HTERT RPE-1 (cell line): ENCODE data around the gene SBF2.

ENCODE experiments used
- in situ Hi-C: fragments of 300-500 bp; cut with MboI; formaldehyde crosslinking; loops from 4 replicates; pipeline ENCODE4 v1.14.3; 2020; ENCODE audit warnings: low sequenced_read_pairs

The SBF2 gene

GRCh38 chr11:9825895-9826294 is 468.1 kb downstream of the SBF2 start:
- in situ Hi-C loops = no loop called here

GRCh38 chr11:9825315-9825714 is 468.7 kb downstream of the SBF2 start:
- in situ Hi-C loops = no loop called here

GRCh38 chr11:9823887-9824385 is 470.1 kb downstream of the SBF2 start:
- in situ Hi-C loops = no loop called here

GRCh38 chr11:9823439-9823838 is 470.6 kb downstream of the SBF2 start:
- in situ Hi-C loops = no loop called here

- in situ Hi-C loops = no loop called here
Measured at GRCh38 chr11:9821008-9821752, 472.8 kb downstream of the SBF2 start.

- in situ Hi-C loops = no loop called here
Measured at GRCh38 chr11:9820260-9820659, 473.8 kb downstream of the SBF2 start.

- in situ Hi-C loops = no loop called here
Measured at GRCh38 chr11:9817191-9817590, 476.8 kb downstream of the SBF2 start.

GRCh38 chr11:9815486-9816136 is 478.4 kb downstream of the SBF2 start:
- in situ Hi-C loops = no loop called here

- in situ Hi-C loops = no loop called here
Measured at GRCh38 chr11:9814108-9814507, 479.9 kb downstream of the SBF2 start.

GRCh38 chr11:9808943-9809342 is 485.1 kb downstream of the SBF2 start:
- in situ Hi-C loops = no loop called here

- in situ Hi-C loops = no loop called here
Measured at GRCh38 chr11:9806946-9807687, 486.9 kb downstream of the SBF2 start.

- in situ Hi-C loops = no loop called here
Measured at GRCh38 chr11:9804419-9804902, 489.6 kb downstream of the SBF2 start.

- in situ Hi-C loops = no loop called here
Measured at GRCh38 chr11:9803685-9804418, 490.2 kb downstream of the SBF2 start.

GRCh38 chr11:9802291-9802861 is 491.6 kb downstream of the SBF2 start:
- in situ Hi-C loops = no loop called here

GRCh38 chr11:9799886-9800285 is 494.1 kb downstream of the SBF2 start:
- in situ Hi-C loops = no loop called here

GRCh38 chr11:9797300-9797699 is 496.7 kb downstream of the SBF2 start:
- in situ Hi-C loops = no loop called here

GRCh38 chr11:9796854-9797253 is 497.2 kb downstream of the SBF2 start:
- in situ Hi-C loops = no loop called here

- in situ Hi-C loops = no loop called here
Measured at GRCh38 chr11:9796266-9796665, 497.8 kb downstream of the SBF2 start.

- in situ Hi-C loops = no loop called here
Measured at GRCh38 chr11:9790703-9791102, 503.3 kb downstream of the SBF2 start.

- in situ Hi-C loops = no loop called here
Measured at GRCh38 chr11:9789910-9790309, 504.1 kb downstream of the SBF2 start.
